A204.1 (cell line): ENCODE measurements around the gene FREM1.

Experiments
- FAIRE-seq: peaks from 2 replicates; lab custom pipeline; 2012; peaks lifted over from hg19 to GRCh38; lab: Jason Lieb, UNC

The FREM1 gene

DNA sequence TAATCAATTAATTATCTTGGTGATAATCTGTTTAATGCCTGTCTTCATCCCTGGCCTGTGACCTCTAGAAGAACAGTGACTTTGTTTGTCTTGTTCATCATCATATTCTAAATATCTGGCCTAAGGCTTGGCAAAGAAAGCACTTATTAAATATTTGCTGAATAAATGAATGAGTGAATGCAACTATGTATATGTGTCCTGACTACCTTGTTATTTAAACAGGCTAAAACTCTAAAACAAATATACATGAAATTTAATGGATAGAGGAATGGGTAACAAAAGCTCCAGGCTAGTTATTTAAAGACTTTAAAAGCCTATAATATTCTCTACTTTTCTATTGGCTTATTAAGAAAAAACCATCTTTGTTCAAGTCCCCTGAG, 96.0 kb downstream of the FREM1 start:
- no peak for FAIRE-seq

DNA sequence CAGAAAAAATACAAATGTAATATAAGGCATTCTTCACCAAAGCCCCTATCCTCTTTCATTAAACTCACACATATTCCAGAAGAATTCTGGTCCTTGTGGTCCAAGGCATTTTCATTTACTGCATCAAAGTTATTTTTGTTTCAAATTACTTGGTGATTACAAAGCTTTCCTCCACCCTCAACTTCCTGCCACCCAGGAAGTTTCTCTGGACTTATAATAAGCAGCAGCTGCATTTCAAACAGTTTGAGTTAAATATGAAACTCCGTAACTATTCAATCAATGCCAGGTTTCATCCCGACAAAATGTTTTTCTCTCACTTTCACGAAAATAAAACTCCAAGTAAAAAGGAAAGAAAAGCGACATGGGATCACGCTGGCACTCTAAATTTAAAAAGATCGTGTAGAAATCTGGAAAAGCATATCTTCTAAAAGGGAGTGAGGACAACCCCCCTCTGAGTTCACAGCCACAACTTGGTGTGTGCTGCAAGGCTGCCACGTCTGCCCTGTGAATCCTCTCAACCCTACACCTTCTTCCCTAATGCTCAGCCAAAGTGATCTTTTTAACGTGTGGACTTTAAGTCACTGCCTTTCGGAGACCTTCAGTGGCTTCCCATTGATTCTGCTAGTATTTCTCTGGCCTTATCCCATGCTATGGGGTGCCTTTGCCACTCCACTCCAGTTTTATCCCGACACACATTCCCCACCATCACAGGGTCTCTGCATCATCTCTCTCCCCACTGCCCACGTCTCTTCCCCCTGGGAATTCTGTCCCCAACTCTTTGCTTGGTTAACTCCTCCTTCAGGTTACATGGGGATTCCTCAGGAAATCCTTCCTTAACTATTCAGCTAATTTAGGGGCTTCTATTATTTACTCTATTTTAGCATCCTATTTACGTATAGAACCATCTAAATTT, 96.6 kb downstream of the FREM1 start:
- no peak for FAIRE-seq

DNA sequence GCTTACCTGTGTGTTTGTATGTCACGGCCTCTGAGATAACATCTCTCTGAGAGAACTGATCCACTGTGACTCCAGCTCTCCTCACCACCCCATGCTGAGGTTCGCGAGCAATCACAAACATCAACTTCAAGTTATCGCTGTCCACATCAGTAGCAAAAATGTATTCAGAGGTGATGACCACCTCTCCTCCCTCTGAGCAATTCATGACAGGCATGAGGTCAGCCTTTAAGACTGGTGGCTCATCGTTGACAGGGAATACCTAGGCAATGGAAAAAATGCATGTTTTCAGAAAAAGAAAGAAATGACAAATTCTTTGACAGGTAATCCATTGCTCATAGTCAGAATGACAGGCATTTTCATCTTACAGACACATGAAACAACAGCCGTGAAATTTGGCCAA, 97.4 kb downstream of the FREM1 start:
- no peak for FAIRE-seq

DNA sequence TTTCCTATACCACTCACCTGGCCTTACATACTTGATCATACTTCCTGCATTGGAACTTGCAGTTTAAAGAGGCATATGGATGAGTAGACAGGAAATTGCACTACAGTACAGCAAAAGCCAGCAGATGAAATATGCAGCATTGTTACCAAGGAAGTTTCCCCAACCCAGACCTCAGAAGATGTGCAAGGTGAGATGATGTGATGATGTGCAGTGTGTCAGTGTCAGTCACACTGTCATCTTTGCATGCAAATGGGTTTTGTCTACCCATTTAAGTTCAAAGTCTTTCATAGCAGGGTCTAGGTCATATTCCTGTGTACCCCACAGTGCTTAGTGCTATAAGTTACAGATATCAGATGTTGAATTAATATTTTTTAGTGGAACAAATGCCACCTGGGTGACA, 98.4 kb downstream of the FREM1 start:
- FAIRE-seq: no peak

DNA sequence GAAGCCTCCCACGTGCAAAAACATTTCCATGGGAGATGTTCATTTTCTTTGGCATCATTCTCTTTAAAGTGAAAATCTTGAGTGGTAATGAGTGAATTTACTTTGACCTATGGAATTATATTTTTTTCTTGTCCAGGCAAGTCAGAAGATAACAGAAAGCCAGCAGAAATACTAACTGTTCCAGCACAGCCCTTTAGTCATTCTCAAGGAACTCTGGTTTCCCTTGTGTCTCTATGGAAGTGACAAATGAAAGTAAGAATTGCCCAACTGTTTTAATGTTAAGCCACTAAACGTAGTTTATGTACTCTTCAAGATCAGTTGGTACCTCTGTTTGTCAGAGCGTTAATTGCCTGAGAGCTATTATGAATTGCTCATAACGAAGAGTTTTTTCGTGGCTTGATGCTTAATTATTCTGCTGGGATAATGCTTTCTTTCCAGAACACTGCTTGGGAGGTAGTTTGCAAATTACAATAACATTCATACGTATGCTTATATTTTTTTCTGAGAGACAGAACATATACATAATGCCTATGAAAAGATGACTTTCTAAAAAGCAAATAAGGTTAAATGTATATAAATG, 103.2 kb downstream of the FREM1 start:
- no peak for FAIRE-seq

DNA sequence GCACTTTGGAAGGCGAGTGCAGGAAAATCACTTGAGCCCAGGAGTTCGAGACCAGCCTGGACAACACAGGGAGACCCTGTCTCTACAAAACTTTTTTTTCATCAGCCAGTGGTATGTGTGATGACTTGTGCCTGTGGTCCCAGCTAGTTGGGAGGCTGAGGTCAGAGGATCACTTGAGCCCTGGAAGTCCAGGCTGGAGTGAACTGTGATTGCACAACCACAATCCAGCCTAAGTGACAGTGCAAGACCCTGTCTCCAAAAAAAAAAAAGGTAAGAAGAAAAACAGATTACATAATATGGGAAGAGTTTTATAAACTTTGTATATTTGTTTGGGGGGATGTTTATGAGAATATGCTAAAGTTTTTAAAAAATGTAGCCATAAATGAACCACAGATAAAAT, 111.2 kb downstream of the FREM1 start:
- no peak for FAIRE-seq

DNA sequence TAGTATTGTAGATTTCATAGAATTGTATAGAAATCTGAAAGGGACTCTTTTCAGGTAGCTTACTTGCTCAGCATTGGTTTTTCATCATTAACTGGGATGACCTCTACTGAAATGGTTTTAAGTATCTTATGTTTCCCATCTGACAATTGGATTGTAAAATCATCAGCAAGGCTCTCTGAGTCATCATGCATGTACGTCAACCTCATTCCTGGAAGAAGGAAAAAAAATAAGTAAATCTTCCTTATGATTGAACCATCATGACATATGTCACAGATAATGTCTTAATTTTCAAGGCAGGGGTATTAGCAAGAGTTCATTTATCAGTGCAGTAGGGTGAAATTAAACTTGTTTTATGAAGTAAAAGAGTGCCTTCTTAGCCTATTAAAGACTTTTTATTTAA, 112.8 kb downstream of the FREM1 start:
- no peak for FAIRE-seq

DNA sequence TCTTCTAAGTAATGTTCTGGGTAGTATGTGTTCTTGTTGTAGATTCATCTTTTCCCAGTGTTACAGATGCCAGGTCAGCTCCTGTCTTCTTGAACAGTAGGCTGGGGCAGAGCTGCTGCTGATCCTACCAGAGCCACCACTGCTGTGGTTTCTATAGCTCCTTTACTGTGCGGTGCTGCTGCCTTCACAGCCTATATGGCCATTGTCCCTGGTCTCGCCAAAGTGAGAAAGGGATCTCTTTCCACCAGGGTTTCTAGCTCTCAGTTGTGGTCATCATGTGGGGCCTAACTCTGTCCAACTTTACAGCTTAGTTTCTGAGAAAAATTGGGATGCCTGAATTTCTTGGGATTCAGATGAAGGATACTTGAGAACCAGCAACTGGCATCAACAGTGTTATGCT, 116.8 kb downstream of the FREM1 start:
- no peak for FAIRE-seq

DNA sequence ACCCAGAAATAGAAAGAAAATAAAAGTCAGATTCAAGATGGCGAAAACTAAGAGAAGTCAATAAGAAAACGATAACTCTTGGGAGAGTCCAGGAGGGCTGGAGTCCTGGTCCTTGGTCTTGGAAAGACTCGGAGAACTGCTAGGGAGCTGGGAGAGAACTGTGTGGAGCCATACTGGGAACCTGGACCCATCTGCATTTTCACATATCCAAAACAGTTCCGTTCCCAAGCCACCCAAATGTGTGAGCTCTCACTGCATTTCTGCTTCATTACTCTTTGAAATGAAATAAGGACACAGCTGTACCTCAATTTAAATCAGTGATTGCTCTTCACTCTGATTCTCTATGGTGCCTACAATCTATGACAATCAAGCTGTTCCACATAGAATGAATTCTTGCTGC, 119.6 kb downstream of the FREM1 start:
- FAIRE-seq: no peak

DNA sequence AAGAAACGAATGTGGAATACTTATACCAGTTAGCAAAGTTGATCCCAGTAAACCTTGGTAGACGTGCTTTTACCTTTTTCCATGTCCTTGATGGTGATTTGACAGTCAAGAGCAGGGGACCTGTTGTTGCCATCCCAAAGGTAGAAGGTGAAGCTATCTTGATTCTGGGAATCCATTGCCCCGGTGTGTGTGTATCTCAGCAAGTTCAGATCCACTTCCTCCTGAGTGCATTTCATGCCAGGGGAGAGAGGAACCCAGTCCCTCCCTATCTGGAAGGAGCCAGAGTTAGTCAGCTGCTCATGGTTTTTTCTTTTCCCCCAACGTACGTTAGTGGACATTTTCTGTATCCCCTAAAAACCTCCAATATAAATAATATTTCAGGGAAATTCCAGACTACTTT, 121.4 kb downstream of the FREM1 start:
- FAIRE-seq: no peak

DNA sequence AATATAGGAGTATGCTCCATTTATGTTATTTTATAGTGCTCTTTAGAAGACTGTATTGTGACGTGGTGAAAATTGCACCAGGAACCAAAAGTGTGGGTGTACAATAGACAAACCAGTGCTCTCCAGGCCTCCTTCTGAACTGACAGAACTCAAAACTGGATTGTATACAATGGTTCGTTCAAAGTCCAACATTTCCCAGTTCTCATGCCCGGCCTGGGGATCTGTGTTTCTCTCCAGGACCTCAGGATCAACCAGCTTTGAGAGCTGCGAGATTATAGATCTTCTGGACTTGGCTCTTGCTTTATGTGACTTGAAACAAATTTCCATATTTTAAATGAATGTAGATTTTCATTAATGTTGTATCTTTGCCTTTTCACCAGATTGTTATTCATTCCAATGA, 126.9 kb downstream of the FREM1 start:
- FAIRE-seq: no peak

DNA sequence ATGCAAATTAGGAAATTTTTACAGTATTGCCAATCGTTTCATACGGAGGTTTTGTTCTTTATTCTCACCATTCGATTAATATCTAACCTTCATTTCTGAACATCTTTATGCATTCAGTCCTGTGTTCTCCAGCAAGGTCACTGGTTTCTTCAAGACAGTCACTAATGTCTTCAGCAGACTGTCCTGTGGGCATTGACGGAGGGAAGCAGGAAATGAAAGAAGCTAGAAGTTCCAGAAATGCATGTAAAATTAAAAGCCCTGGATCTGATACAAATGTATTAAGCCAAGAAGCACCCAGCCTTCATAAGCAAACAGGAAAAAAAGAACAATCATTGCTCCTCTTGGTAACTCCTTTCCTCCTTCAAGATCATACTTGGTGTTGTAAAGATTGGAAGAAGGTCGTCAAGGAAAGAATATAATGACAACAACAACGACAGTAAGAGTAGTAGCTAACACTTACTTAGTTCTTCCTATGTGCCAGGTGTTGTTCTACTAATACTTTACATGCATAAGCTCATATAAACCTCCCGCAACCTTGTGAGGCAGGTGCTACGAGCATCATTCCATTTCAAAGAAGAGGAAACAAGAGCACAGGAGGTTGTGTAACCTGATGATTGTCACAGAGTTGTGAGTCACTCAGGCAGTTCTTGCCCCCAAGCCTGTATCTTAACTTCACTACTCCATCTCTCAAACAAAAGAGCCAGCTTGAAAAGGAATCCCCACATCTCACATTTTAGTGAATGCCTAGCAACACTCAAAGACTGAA, 127.8 kb downstream of the FREM1 start:
- no peak for FAIRE-seq

DNA sequence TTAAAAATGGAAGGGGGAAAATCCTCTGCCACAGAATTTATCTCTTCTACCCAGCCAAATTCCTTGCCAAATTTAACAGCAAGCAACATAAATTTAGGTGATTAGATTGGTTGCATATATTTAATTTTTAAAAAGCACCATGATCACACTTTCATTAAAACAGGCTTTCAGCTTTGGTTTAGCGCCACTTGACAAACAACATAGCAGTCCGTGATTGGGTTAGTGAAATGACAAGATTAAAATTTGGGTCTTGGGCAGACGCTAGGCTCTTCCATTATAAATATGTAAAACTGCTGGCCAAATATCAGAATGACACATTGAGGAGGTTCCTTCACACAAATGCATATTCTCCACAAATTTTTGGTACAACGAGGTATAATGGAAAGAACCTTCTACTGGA, 129.5 kb downstream of the FREM1 start:
- no peak for FAIRE-seq

DNA sequence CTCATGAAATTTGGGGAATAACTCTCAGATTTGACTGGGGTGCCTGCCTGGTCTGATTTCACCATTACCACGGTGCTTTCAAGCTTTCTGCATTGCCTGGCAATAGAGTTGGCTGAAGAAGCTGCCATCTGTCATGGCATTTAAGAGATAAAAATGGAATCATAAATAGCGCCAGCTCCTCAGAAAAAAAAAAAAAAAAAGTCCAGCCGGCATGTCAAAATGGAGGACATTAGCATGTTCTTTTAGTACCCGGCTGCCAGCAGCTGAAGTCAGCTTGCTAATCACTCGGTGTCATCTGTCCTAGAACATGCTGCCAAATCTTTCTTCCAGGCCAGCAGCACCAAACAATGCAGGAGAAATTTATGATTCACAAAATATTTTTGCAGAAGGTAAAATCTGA, 130.0 kb downstream of the FREM1 start:
- FAIRE-seq: no peak

DNA sequence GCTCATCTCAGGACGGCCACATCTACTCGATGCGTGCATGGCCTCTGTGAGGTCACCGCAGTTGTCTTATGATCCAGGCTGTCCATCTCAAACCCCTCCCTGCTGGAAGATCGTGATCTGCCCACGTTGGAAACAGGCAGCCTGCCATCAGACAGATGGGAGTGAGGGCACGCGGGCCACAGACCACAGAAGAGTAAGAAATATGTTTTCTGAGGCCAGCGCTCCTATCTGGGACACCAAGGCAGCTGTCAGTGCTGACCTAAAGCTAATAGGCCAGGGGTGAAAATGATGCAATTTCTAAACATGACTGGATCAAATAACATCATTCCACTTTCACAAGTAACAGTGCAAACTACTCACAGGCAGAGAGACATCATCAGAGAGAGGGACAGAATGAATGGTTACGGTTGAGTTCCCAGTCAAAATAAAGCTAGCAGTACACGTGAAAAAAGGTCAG, 130.6 kb downstream of the FREM1 start:
- FAIRE-seq: no peak

DNA sequence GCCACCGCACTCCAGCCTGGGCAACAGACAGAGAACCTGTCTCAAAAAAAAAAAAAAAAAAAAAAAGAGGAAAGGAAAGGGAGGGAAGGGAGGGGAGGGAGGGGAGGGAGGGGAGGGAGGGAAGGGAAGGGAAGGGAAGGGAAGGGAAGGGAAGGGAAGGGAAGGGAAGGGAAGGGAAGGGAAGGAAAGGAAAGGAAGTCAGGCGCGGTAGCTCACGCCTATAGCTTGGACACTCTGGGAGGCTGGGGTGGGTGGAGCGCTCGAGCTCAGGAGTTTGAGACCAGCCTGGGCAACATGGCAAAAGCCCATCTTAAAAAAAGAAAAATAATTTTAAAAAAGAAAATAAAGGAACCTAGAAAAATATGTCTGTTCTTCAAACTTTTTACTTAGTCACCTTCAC, 131.7 kb downstream of the FREM1 start:
- FAIRE-seq: no peak

DNA sequence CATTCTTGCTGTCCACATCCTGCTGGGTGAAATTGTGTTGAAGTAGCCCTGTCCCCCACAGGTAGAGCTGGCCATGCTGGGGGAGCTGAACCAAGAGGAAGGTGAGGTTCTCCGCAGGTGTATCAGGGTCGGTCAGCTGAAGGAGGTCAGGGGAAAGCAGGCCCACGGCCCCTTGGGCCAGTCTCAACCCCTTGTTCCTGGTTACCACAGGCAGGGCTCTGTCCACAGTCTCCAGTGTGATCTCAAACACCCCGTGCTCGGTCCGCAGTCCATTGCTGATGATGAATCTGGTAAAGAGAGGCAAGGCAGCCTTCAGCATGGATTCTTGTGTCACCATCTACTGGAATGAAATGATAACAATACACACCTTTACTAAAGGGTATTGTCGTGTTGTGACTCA, 134.3 kb downstream of the FREM1 start:
- FAIRE-seq: no peak

DNA sequence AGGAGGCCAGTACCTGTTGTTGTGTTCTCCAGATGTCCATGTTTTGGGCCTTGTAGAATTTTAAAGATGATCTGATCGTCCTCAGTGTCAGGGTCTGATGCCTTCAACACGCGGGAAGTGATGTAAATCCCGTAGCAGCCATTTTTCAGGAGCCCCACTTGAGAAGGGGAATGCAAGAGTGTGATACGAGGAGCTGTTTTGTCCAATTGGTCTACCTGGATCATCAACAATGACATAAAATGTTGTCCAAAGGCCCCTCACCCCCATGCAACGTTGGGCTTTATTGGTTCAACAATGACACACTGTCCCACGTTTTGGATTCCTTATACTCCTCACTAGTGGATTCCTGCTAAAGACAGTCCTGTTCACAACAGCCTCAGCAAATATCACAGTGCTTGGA, 139.6 kb downstream of the FREM1 start:
- no peak for FAIRE-seq

DNA sequence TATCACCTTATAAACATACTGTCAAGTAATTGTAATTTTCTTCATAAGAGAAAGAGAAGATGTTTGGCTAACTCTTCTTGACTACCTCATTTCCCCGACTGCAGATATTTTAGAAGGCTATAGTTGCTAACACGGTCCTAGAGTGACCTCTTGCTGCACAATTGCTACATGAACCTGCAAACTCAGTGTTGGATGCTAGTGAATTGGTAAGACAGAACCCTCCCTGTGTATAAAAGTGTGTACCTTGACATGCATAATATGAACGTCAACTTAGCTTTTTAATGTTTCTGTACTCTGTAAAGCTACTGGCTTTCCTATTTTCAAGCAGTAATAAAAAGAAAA, 141.0 kb downstream of the FREM1 start:
- FAIRE-seq: peak; percentile 63

DNA sequence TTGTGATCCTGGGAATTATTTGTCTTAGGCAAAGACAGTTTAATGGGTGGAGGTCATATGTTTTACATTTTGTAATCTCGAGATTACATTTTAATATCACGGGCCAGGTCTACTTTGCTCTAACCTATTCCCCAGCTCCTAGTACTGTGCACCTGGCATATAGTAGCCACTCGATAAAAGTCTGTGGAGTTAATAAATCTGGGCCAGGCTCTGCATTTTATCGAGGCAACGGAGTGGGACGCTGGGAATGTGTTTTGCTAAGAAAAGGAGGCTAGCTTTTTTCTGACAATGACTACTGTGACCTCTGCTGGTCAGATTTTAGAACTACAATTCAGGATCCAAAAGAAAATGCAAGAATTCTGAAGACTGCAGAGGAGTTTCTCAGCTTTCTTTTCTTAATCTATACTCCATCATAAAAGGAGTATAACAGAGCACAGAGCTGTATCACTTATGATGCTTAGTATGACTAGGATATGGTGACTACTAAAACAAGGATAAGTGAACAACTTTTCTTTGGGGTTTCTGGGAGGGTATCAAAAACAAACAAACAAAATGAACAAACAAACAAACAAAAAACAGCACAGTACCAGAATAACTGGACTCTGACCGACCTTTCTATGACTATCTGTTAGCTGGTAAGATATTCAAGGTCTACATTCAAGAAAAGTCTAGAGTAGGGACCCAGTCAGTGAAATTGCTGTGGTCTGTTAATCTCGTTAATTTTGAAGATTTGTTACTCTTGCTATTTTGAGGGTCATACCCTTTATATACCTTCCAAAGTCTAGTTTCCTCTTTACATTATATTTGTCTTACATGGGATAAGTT, 141.6 kb downstream of the FREM1 start:
- FAIRE-seq: peak; percentile 97

DNA sequence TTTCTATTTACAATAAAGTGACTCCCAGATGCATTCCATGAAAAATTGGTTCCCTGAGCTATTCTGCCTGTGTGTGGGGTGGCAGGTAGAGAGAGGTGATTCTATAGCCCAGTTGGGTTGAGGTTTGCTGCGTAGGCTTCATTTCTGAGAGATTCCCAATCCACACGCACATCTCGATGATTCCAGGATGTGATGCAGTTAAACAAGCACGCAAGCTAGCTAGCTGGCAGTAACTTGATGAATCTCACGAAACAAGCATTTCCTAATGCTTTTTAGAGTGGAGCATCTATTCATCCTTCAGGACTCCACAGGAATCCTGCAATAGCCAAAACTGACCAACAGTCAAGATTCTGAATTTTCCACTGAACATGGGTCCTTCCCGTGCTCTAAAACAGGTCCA, 143.9 kb downstream of the FREM1 start:
- no peak for FAIRE-seq

DNA sequence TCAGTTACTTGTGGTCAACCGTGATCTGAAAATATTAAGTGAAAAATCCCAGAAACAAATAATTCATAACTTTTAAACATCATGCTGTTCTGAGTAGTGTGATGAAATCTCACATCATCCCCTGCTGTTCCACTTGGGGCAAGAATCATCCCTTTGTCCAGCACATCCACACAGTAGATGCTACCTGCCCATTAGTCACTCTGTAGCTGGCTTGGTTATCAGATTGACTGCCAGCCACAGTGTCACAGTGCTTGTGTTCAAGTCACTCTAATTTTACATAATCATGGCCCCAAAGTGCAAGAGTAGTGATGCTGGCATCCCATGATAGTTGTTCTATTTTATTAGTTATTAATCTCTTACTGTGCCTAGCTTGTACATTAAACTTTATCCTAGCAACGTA, 148.6 kb downstream of the FREM1 start:
- FAIRE-seq: no peak

DNA sequence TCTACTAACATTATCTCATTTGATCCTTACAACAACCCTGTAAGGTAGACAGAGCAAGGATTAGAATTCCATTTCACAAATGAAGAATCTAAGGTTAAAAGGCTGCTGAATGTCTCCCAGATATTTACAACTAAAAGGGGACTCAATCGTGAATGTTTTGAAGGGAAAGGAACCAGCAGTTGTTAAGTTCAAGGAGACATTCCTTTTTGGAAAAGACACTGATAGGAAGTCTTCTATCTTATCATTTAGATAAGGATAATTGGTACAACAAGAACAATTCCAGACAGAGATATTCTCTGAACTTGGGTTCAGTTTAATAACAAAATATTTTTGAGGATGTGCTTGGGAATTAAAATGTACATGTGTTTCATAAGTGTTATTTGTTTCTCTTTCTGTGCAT, 150.2 kb downstream of the FREM1 start:
- no peak for FAIRE-seq
